Psoas muscle (tissue), 8 donors: ENCODE data around the gene AP2A1. TPM values are rescaled to one million over a fixed set of nuclear protein-coding genes. Genes with fewer than 3 reads are reported as not detected.

Experiments
- ATAC-seq, 4 donors: fragments of 200-7000 bp; cut with Tn5 transposase; one replicate each; pipeline ENCODE4 v1.9.1; 2020; ENCODE audit warnings: moderate library complexity in 3 of 4, mild to moderate bottlenecking in 2 of 4
- DNase-seq, 2 donors: peaks; one replicate each; pipeline ENCODE4 v3.0.0-alpha.2; 2020
- H3K27ac ChIP-seq: fragments of 200-600 bp; one replicate; pipeline ENCODE4 v1.8.0; 2022
- H3K27me3 ChIP-seq, 3 donors: fragments of 200-600 bp in 1 of 3; one replicate each; pipeline versions ENCODE4 v1.6.1 to v1.8.0; 2013 to 2022; ENCODE audit warnings: low read length in 2 of 3, mild to moderate bottlenecking in 2 of 3, moderate library complexity in 1 of 3; ENCODE audit not compliant: insufficient read depth in 3 of 3
- H3K36me3 ChIP-seq, 2 donors: fragments of 200-600 bp in 1 of 2; one replicate each; pipeline versions ENCODE4 v1.6.1 to v1.8.0; 2013 to 2022; ENCODE audit warnings: low read depth in 1 of 2, mild to moderate bottlenecking in 1 of 2, moderate library complexity in 1 of 2; ENCODE audit not compliant: insufficient read depth in 1 of 2
- H3K4me1 ChIP-seq: fragments of 200-600 bp; one replicate; pipeline ENCODE4 v1.8.0; 2022
- H3K4me3 ChIP-seq: fragments of 200-600 bp; one replicate; pipeline ENCODE4 v1.8.0; 2022; ENCODE audit warnings: mild to moderate bottlenecking
- H3K9me3 ChIP-seq: fragments of 200-600 bp; one replicate; pipeline ENCODE4 v1.8.0; 2022
- WGBS, 3 donors: extraction: QIAGEN DNeasy Blood & Tissue Kit; methylation state at CpG; one replicate each; pipeline versions ENCODE4 v1.1.6 to v1.1.7; 2013; 5-methylcytosine and 5-hydroxymethylcytosine counted together
- intact Hi-C, 2 donors: fragments of 100-400 bp; cut with DNase I; formaldehyde crosslinking; loops; one replicate each; pipeline versions ENCODE4 v1.11.0 to v1.14.2; 2022
- polyA plus RNA-seq, 3 donors: library from polyadenylated mRNA; stranded (reverse); fragments of 200-250 nt; gene quantifications; one replicate each; pipeline ENCODE4 v1.2.3, GENCODE V29; 2013
- total RNA-seq, 4 donors: library from RNA; stranded (reverse); fragmentation: NEBNext Ultra II Directional in 2 of 4; extraction: Animal tissue kit (Norgen Biotek cat#: 25700) in 2 of 4; gene quantifications; one replicate each; pipeline versions ENCODE4 v1.2.1 to v1.2.4, GENCODE V29; 2021 to 2023
- TF ChIP-seq, protein P1 (sequence below): fragments of 200-600 bp; IDR thresholded peaks from one replicate; pipeline ENCODE4 v1.8.0; 2022; ENCODE audit warnings: antibody characterized with exemption
- donor health status: healthy with polysubstance abuse.
- donor health status: DM: no; HTN: no; CAD: no; lungs with moderate emphysema.
- donor health status: Bipolar disorder and iron deficiency.
- donor health status: healthy.
- donor health status: DM: yes; HTN: yes; CAD: no.
- donor health status: DM: no; HTN: no; CAD: no.
- donor health status: DM: no; HTN: no; CAD: no.
- donor health status: DM: yes; HTN: yes; CAD: no.

AP2A1 gene
- total and polyA plus RNA-seq, 7 donors = 58.2 to 102 (median 81.0) TPM

DNA sequence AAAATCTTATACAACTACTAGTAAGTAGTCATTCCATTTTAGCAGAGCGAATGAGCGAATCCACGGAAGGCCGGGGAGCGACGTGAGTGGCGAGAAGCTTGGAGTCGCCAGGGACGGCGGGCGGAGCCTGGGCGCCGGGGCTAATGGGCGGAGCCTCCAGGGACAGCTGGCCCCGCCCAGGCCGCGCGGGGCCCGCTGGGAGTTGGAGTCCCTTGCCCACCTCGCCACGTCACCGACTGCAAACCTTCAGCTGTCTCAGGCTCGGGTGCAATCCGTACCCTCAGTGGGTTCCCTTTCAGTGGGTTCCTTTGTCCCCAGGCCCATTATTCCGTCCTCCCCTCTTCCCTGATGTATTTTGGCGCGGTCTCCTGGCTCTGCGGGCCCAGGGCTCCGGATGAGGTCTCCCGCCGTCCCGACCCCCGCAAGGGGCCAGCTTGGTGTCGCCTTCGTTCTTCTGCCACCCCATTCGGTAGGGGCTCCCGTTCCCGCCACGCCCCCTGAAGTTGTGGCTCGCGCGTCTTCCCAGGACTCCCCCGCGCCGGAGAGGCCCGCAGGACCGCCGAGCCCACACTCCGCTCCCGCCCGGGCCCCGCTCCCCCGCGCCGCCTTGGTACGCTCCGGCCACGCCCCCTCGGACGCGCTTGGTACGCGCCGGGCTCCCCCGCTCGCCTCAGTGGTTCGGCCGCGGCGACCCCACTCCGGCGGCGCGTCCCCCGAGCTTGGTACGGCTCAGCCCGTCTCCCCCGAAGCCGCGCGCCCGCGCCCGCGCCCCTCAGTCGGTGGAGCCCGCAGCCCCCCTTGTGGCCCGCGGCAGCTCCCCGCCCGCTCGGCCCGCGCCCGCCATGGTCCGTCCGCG, 83.9 kb downstream of the AP2A1 start, which contains the start of gene PTOV1:
Gene PTOV1, plus strand, starts transcription at position 673 of the 856 bp plus-strand sequence.
- Histone ChIP-seq H3K9me3 (no peaks in the 10 kb centered on the region), H3K36me3 (peaks cover 0 to 16% of the 10 kb centered on the region in 2 donors), H3K27ac (peak within 1 kb of the TSS; percentile 100), H3K27me3 (no peaks in the 10 kb centered on the region), H3K4me3 (peak within 1 kb of the TSS; percentile 96), H3K4me1 (peaks cover 28% of the 10 kb centered on the region)
- ATAC-seq (peak; percentile 92 to 96 (median 94)), DNase-seq (peak; percentile 91 to 97)
- intact Hi-C loops = loop anchor here in 1 of 2 donors (5.0 kb wide), 1 partner anchor 33 kb away; the partner anchor contains the start of gene MED25
- TF ChIP-seq, protein P1, sequence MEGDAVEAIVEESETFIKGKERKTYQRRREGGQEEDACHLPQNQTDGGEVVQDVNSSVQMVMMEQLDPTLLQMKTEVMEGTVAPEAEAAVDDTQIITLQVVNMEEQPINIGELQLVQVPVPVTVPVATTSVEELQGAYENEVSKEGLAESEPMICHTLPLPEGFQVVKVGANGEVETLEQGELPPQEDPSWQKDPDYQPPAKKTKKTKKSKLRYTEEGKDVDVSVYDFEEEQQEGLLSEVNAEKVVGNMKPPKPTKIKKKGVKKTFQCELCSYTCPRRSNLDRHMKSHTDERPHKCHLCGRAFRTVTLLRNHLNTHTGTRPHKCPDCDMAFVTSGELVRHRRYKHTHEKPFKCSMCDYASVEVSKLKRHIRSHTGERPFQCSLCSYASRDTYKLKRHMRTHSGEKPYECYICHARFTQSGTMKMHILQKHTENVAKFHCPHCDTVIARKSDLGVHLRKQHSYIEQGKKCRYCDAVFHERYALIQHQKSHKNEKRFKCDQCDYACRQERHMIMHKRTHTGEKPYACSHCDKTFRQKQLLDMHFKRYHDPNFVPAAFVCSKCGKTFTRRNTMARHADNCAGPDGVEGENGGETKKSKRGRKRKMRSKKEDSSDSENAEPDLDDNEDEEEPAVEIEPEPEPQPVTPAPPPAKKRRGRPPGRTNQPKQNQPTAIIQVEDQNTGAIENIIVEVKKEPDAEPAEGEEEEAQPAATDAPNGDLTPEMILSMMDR = no peak
- WGBS, 3 donors = 0 to 2% (median 1%) methylated on average over 55 to 98 of the region's 98 CpGs

DNA sequence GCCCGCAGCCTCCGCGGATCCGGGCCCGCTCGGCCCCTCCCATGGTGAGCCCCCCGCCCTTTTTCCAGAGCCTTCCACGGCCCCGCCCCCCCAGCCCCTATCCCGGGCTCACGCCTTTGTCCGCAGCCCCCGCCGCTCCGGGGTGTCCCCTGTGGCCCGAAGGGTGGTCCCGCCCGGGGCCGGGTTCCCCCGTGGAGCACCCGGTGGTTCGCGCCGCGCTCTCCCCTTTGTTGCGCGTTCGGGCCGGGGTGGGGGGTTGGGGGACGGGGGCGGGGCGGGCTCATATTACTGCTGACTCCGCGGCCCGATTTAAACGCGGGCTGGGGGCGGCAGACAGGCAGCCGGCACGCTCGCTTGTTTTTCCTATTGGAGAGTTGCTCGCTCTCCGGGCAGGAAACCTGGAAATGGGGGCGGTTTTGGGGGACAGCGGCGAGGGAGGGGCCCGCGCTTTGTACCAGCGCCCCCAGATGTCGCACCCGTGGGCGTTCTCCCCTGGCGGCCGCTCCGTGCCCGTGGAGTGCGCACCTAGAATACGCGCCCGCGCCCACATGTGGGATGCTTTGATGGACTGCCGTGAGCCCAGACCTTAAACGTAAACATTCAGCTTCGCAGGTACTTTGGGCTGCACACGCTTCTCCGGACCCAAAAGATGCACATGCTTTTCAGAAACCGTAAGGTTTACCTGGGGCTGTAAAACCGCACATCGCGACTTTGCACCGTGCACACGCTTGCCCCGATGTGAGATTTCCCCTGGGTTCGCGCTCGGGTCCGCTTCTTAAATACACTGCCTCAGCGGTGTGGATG, 84.9 kb downstream of the AP2A1 start:
- DNase-seq (no peak), ATAC-seq (peak in 1 of 4 donors; percentile 7)
- intact Hi-C loops = loop anchor here in 1 of 2 donors (5.0 kb wide), 1 partner anchor 34 kb away; the partner anchor contains the start of gene MED25
- WGBS, 3 donors = 1 to 4% (median 2%) methylated on average over 41 to 76 of the region's 78 CpGs
- H3K27me3 ChIP-seq = no peaks in the 10 kb centered on the region
- H3K9me3 ChIP-seq = no peaks in the 10 kb centered on the region
- peaks cover 3 to 26% of the 10 kb centered on the region in 2 donors for H3K36me3 ChIP-seq
- peak overlapping the region; percentile 100 for H3K27ac ChIP-seq
- TF ChIP-seq, protein P1 = no peak
- H3K4me3 ChIP-seq = peak overlapping the region; percentile 96
- H3K4me1 ChIP-seq = peaks cover 28% of the 10 kb centered on the region

DNA sequence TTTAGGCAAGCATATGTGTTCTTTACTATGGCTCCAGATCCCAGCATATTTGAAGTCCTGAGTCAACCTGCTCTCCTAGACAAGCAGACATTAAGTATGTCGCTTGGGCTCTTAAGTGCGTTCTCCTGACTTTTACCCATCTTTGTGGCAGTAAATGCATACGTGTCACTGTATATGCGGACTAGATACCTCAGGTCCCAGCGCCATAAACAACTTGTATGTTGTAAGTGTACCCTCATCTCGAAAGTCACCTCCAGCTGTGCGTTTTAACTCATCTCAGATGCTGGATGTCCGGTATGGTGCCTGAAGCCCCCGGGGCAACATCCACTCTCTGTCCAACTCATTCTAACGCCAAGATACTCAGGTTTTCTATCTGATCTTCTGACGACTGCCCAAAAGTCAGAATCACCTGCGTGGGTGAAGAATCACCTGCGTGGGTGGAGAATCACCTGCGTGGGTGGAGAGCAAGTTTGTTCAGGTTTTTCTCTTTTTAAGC, 85.9 kb downstream of the AP2A1 start:
- no peaks in the 10 kb centered on the region for H3K9me3 ChIP-seq
- H3K36me3 ChIP-seq = peaks cover 3 to 36% of the 10 kb centered on the region in 2 donors
- TF ChIP-seq, protein P1 = no peak
- ATAC-seq = no peak
- H3K4me3 ChIP-seq = peak overlapping the region; percentile 96
- no peaks in the 10 kb centered on the region for H3K27me3 ChIP-seq
- DNase-seq = no peak
- H3K4me1 ChIP-seq = peaks cover 28% of the 10 kb centered on the region
- intact Hi-C loops = loop anchor here in 1 of 2 donors (5.0 kb wide), 1 partner anchor 35 kb away; the partner anchor contains the start of gene MED25
- 62 to 70% (median 66%) methylated on average over 14 of the region's 14 CpGs for WGBS, 3 donors
- peak overlapping the region; percentile 100 for H3K27ac ChIP-seq

DNA sequence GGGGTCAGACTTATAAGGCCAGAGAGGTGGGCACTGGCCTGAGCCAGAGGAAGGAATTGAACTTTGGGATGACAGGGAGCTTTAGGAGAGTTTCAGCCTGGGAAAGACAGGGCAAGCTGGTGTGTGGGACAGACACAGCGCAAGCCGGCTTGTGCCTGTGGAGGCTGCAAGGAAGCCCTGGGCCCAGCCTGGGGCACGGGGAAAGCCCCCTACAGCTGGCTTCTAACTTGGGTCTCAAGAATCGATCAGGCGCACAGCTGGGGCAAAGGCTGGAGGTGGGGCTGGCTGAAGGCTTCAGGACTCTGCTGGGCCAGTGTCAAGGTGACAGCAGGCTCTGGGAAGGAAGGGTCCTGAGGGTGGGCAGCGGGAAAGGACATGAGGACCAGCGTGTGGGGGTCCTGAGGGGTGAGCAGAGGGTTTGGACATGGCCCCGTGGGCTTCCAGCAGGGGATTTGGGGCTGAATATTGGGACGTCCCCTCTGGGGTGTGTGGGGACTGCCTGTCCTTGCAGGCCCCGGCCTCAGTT, 87.1 kb downstream of the AP2A1 start:
- peaks cover 3 to 48% of the 10 kb centered on the region in 2 donors for H3K36me3 ChIP-seq
- no peaks in the 10 kb centered on the region for H3K27me3 ChIP-seq
- ATAC-seq (no peak), DNase-seq (no peak)
- TF ChIP-seq, protein P1 = no peak
- peaks cover 24% of the 10 kb centered on the region for H3K4me1 ChIP-seq
- H3K4me3 ChIP-seq = peak overlapping the region; percentile 96
- intact Hi-C loops = loop anchor here in 1 of 2 donors (5.0 kb wide), 1 partner anchor 37 kb away; the partner anchor contains the start of gene MED25
- WGBS, 3 donors = 73 to 86% (median 80%) methylated on average over 10 of the region's 10 CpGs
- no peaks in the 10 kb centered on the region for H3K9me3 ChIP-seq
- peak overlapping the region; percentile 100 for H3K27ac ChIP-seq
